ENCODE results near the gene CAPSL. TPM values are rescaled to one million over a fixed set of nuclear protein-coding genes. Genes with fewer than 3 reads are reported as not detected.

The CAPSL gene
- total RNA-seq, 4 donors from 2014 or later: not detected

DNA sequence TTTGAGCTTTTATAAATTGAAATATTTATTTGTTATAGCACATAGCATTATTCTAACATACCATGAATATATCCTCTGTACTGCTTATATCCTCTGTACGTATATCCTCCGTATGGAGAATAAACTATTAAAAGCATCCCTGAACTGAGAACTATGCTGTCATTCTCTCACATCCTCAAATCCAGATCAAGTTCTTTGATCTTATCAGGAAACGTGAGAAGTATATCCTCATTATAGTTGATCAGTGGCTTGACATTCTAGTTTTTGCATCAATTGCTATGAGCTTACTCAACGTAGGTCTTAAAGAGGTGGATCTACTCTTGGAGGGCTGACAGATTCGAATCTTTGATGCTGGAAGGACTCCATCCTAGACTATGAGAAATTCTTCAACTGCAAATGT, 44.3 kb downstream of the CAPSL start:
- no peak for TF ChIP-seq CTCF (IDR thresholded peaks at IDR 0.05; ENCODE audit: low read depth)

- TF ChIP-seq CTCF (IDR thresholded peaks at IDR 0.05; ENCODE audit: low read depth): no peak
These were observed 48.1 kb downstream of the CAPSL start for GRCh38 chr5:35890021-35891020.

DNA sequence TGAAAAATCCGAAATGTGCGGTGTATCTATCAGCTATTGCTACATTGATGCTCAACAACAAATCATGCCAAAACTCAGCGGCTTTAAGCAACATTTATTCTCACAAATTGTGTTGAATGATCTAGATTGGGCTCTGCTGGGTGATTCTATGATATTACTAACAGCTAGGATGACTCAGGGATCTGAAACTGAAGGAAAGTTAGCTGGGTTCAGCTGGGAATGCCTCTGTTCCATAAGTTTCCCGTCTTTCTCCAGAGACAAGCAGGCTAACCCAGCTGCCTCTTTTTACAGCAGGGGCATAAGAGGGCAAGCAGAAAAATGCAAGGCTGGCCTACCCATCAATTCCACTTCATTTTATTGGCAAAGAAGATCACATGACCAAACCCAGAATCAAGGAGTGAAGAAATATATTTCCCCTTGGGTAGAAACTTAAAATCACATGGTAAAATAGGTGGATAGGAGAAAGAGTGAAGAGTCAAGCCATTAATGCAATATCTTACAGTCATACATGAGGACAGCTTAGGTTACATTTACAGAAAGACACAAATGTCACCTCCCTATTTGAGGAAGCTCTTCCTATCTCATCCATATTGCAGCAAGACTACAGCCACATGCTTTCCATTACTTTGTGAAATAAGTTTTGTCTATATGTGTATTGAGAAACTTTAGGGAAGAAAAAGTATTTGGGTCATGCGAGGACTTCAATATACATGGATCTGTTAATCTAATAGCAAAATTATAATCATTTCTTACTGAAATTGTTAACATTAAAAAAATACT, 50.9 kb downstream of the CAPSL start:
- no peak for TF ChIP-seq CTCF (IDR thresholded peaks at IDR 0.05; ENCODE audit: low read depth)

DNA sequence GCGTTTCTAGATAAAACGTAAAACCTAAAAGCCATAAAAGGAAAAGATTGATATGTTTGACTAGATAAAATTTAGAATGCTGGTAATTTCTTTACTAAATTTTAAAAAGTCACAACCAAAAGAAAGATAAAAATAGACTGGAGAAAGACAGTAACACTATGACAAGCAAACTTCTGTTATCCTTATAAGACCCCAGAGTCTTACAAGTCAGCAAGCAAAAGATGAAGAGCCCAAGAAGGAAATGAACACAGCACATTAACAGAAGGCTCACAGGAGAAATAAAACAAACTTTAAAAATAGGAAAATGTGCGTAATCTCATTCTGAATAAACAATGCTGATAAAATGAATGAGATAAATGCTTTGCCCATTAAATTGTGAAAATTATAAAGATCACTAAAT, 52.0 kb downstream of the CAPSL start:
- no peak for TF ChIP-seq CTCF (IDR thresholded peaks at IDR 0.05; ENCODE audit: low read depth)

DNA sequence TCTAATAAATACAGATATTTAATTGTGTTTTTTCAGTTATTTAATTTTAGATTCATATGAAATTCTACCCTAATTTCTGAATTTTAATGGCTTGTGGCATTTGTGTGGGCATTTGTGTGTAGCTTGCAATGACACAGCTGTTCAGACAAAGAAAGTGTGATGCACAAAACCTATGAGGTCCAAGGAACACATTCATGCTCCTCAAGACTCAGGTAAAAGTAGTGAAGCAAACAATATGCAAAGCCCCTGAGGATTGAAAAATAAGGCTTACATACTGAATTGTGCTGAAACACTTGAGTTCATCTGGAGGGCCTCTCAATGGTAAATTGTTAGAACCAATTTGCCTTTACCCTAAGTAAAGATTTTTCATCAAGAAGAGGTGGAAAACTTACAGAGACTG, 53.6 kb downstream of the CAPSL start:
- TF ChIP-seq CTCF (IDR thresholded peaks at IDR 0.05; ENCODE audit: low read depth): no peak

DNA sequence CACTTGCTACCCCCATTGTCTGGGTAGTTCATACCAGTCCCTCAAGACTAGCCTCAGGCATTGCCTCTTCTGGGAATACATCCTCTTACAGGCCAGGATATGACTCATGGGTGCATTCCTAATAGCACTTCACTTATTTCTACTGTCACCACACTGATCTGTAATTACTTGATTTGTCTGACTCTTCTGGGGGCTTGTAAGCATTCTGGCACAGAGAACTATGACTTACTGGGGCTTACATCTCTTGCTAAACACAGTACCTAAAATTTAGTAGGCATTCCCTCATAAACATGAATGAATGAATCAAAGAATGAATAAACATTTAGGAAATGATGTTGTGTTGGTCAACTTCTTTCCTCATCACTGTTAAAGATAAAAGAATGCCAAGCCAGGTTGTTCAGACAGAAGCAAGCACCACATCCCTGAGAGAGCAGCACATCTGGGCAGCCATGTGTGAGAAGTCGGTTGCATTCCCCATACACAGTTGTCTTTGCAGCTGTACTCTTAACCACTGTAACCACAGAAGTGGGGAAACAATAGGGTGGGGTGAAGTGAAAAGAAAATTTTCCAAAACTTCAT, 54.1 kb downstream of the CAPSL start:
- TF ChIP-seq CTCF (IDR thresholded peaks at IDR 0.05; ENCODE audit: low read depth): no peak

- TF ChIP-seq CTCF (IDR thresholded peaks at IDR 0.05; ENCODE audit: low read depth): no peak
These were observed 56.7 kb downstream of the CAPSL start for GRCh38 chr5:35881758-35882157.

All from subcutaneous adipose tissue (tissue), 4 donors.